COLO829 (cell line): ENCODE data around the gene CNKSR2.

Experiments
- DNase-seq: peaks from one replicate; pipeline ENCODE4 v3.0.0; 2012; ENCODE audit warnings: low spot score

CNKSR2 gene

DNA sequence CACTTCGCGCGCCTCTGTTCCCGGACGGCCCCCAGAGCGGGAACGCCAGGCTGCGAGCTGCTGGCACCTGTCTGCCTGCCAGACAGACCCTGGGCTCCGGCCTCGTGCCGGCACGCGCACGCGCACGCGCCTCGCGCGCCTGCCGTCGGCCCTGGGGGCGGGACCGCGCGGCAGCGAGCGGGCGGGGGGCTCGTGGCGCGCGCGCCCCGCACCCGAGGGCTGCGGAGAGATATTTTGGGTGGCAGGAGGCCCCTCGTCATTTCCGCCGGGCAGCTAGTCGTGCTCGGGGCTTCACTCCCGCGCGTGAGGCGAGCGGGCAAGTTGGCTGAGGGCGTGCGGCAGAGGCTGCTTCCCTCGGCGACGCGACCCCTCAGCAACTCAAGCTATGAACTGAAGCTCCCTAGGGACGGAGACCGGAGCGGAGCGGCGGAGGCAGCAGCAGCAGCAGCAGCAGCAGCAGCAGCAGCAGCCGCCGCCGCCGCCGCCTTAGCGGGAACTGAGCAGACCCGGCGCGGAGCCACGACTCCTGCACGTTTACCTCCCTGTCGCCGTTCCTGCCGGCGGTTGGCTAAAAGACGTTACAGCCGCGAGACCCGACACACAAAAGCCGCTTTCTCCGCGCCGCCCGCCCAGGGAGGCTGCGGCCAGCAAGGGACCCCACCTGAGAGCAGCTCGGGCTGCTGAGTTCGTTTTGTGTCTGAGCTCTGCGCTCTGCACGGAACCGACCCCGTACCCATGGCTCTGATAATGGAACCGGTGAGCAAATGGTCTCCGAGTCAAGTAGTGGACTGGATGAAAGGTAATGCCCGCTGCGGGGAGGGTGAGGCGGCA lies at the start of gene CNKSR2:
CNKSR2 (plus strand) TSS at position 256 of the 831 bp plus-strand sequence; CDS start at position 736, 480 bp downstream.
- peak; percentile 33 for DNase-seq

DNA sequence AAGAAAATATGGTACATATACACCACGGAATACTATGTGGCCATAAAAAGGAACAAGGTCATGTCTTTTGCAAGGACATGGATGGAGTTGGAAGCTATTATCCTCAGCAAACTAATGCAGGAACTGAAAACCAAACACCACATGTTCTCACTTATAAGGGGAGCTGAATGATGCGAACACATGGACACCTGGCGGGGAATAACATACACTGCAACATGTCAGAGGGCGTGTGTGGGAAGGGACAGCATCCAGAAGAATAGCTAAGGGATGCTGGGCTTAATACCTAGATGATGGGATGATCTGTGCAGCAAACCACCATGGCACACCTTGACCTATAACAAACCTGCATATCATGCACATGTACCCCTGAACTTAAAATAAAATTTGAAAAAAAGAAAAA lies 19.5 kb upstream of the CNKSR2 start:
- DNase-seq, result no peak

DNA sequence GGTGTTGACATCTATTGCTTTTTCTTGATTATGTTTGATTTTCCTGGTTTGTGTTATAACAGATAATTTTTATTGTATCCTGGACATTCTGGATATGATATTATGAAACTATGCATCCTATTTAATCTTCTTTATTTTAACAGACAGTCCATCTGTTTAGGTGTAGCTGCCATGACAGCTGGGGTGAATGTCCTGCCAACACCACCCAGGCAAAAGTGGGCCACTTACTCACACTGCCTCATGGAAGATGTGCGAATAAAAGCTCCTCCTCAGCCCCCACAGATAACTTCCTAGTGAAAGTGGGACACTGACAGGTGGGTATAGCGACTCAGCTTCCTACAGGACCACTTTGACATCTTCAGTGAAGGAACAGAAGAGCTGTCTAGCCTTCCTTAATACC lies 18.4 kb upstream of the CNKSR2 start:
- DNase-seq, result no peak

DNA sequence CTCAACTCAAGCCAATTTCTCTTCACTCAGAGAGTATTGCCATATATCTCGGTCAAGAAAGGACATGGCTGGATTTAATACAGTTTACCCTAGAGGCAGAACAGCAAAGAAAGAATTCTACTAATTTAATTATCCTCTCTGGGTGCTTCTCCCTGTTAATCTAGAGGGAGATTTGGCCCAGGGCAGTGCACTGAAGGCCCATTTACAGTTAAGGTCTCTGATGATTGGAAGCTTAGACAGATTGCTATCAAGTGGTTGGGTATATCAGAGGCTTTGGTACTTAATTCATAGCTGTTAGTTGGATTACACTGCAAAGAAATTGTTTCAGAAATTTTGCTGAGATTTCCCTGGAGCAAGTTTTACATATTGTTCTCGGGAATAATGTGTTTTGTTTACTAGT lies 4.6 kb upstream of the CNKSR2 start:
- no peak for DNase-seq

DNA sequence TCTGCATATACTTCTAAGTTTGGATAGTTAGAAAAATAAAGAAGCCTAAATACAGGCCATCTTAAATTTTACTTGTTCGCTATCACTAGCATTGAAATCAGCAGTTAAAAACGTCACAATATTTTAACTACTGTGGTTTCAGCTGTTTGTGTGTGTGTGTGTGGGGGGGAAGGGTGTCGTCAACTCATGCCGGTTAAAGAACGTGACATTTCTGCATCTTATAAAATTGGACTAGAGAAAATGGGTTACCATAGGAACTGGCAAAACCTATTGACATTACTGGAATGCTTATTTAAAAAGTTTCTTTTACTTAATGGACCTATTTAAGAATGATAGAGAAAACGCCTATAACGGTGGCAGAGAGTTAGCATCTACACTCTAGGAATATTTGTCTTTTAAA lies 1.2 kb upstream of the CNKSR2 start:
- DNase-seq, result no peak

DNA sequence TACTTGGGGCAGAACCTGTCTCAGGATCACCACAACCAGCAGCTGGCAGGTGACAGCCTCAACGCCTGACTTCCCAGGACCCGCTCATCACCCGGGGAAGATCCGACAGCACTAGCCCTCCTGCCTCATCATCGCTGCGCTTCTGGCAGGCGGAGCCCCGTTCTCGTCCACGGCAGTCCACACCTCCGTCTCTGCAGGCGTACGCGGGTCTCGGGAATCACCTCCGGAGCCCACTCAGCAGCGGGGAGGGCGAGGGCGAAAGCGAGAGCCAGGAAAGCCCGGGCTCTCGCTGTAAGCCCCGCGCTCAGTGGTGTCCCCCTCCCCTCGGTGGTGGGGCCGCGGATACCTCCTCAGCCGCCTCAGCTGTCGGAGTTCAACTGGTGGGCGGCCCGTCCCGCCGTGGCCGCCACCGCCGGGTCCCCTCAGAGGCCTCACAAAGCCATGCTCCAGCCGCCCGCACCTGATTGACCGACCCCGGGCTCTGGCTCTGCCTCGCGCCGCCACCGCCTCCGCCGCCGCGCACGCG lies 518 bp upstream of the CNKSR2 start:
- no peak for DNase-seq

DNA sequence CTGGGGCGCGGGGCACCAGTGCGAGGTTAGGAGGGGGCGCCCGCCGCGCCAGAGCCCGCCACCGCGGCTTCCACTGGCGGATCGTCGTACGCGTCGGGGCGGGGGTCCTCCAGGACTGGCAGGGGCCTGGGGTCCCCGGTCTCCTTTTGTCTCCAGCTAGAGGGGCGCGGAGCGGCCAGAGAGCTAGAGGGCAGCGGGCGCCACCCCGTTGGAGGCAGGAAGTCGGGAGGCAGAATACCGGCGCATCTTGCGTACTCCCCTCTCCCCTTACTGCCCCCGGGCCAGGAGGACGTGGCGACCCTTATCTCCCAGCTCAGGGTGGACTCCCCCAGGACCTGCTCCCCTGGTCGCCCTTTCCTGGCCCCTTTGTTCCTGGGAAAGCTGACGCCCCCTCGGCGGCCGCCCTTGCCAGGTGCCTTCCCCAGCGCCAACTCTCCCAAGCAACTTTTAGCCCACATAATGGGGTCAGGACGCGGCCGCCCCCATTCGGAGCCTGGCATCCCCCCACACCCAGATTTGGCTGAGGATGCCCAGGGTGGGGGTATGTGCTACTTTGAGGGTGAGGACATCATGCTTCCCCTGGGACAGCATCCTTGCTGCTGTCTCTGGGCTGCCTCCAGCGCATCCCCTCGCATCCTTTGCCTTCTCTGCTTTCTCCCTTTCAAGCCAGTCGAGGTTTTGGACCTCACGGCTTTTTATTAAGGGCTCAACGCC lies 933 bp downstream of the CNKSR2 start:
- DNase-seq, result no peak

DNA sequence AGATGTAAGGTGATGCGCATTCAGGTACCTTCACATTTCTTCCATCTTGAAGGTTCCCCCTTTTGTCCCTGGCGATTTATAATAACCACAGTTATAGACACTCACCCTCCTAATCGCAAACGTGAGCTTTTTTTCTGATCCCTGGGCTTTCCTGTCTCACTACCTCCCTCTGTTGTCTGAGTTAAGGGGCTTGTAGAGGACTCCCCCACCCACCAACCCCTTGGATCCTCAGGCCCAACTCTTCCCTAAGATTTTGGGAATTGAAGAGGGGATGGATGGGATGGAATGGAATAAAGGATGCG lies 1.4 kb downstream of the CNKSR2 start:
- no peak for DNase-seq

DNA sequence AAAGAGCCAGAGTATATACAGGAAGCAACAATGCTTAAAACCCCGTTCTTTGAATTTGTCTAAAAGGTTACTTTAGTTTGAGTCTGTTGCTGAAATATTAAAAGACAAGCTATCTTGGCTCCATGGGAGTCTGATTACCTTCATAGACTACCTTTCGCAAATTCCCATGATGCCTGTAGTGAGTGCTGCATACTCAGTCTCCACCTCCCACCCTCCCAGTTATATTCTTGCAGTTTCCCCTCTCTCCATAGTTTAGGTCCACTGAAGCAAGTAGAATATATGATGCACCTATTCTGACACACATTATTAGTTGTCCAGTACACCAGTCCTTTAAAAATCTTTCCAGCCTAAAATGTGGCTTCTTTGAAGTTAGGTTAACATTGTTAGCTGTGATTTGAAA lies 2.4 kb downstream of the CNKSR2 start:
- no peak for DNase-seq

DNA sequence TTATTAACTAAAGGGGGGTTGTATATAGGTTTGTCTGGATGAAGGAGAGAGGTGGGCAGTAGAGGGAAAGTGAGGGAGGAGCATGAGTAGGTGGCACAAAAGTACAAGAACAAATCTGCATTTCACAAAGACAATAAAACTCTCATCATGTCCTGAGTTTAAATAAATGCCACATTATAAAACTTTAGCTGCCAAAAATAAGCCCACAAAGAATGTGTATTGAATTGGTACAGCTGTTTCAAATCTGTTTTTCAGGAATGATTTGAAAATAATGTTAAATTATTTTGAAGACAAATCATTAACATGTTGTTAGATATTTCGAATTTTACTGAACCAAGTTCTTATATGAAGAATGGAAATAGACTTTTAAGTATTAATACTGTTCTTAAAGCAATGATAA lies 5.8 kb downstream of the CNKSR2 start:
- DNase-seq, result no peak

DNA sequence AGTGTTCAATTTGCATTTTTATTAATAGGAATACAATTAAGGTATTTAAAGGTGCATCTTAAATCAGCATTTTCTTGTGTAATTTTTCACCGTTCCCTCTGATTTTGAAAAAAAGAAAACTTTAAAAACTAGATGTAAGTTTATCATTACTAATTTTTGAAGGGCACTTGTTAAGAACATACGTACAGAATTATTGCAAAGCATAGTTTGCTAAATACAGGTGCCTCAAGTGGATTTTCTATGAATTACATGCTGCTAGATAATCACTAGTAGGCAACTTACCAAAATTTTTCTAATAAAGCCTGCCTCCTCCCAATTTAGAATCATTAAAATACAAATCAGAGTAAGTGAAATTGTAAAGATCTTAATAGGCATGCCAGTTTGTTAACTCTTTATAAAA lies 8.5 kb downstream of the CNKSR2 start:
- no peak for DNase-seq

DNA sequence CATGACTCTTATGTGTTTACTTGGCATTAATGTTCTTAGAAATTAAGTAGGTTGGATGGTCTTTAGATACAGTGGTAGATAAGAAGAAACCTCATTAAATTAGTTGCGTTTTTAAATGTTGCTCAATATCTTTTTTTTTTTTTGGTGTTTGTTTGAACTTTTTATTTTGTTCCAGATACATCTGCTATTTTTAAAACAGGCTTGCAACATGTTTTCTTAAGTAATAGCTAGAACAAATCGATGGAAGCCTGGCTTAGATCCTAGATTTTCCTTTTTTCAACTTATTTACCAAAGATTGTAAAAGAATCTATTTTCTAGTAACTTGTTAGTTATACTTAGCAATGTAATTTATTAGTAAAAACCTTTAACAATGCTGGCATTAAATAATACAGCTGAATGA lies 9.3 kb downstream of the CNKSR2 start:
- no peak for DNase-seq

DNA sequence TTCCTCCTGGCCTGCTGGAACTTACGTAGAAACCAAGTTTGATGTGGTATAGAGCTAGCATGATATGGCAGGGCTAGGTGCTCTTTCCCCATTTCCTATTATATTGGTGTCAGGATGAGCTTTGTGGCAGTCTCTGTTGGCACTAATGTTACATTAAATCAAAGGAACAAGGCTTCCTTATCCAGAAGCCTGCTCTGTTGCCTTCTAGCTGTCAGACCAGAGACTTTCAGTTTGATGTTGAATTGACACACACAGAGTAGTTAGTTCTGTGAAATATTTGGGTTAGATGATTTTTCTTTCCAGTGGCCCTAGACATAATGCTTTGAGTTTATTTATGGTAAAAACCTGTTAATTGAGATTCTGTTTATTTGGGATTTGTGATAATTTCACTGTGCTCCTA lies 10.0 kb downstream of the CNKSR2 start:
- DNase-seq, result no peak

DNA sequence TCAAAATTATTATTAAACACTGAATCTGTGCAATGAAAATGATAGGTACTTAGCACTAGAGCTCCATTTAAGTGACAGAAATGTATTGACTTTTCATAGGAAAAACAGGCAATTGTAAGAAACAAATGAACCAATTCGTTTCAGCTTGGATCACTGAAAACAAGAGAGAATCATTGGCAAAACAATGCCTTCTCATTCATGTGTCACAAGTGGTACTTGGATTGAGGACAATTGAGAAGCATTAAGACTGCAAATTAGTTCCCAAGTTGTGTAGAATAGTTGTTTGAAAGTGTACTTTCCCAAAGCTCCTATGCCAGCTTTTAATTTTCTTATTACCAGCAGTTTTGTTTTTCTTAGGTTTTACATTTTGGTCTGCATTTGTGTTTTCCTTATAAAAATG lies 20.6 kb downstream of the CNKSR2 start:
- no peak for DNase-seq

DNA sequence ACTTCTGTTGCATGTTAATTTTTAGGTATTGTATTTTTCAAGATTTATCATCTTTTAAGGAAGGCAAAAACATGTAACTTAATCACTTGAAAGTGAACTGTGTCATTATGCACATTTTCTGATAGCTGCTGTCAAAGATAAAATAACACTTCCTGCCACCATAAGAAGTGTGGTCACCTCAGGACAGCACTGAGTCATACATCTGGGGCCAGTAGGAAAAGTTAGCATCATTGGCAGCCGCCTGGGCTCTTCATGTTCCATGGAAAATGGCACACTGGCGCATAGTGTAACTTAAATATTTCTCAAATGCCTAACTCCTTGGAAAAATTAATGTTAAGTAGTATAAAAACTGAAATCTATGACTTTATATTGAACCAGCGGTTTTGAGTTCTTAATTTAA lies 24.2 kb downstream of the CNKSR2 start:
- no peak for DNase-seq

DNA sequence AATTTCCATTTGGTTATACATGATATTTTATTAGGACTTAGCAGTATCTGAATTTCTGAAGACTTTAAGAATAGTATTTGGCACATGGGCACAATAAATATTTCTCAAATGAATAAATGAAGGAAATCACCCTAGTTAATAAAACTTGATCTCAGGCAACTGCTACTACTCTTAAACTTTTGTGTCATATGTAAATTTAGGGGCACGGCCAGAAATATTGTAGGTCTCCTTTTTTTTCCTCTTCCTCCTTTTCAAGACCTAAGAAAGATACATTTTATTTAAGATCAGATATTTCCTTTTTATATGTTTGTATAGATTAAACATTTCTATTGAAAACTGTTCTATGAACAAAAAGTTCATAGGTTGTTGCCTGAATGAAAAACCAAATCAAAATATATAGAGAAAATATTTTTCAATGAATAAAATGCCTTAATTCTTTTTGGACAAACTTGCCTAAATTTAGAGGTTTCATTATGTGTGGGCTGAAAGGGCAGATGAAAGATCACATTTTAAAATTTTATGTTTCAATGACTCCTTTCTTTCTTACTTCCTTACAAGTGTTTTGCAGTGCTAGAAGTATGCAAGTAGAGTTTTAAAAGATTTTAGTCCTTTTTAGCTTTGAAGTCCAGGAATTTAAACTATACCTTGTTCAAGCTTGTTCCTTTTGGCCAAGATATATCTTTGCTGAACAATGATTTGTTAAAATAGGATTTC lies 26.3 kb downstream of the CNKSR2 start:
- no peak for DNase-seq

DNA sequence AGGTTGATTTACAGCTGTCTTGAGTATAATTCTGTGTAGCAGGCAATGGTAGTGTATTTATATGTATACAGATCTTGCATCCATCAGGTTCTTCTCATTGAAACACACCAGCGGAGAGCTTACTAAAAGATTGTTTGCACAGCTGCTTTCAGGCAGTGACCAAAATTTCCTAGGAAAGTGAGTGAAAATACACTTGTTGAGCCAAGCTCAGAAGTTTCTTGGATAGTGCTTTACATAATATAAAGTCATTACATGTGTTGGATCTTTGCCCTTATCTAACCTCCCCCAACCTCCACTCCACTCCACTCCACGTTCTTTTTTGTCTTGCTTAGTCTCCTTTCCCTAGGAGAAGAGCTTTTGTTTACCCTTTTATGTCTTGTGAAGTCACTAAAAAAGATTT lies 34.1 kb downstream of the CNKSR2 start:
- DNase-seq, result no peak

DNA sequence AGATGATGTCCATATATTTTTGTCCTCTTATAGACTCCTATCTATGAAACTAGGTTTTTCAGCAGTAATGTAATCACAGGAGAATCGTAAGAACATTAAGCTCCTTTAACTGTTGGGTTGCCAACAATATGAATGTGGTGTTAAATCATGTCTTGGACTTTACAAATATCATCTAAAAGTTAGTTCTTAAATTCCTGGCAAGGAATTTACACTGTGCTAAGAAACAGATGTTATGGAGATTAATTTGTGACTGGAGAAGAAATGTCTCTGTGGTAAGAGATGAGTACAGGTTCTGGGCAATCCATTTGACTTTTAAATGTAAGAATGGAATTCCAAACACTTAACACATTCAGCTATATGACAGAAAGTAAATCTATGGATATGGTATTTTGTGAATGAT lies 34.6 kb downstream of the CNKSR2 start:
- DNase-seq, result no peak

DNA sequence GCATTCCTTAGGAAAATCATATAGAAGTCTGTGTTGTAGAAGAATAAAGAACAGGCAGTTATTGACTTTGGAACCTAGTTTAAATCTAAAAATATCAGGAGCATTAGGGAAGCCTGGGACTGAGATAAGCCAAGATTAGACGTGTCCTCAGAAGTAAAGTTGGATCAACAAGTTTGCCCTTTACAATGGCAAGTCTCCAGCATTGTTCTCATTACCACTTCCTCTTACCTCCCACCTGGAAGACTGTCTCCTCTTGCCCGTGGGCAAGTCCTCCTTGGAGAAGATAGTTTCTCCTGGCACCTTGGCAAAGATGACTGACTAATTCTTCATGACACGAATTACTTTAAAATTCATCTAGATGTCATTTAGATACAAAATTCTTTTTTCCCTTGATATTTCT lies 37.8 kb downstream of the CNKSR2 start:
- no peak for DNase-seq

DNA sequence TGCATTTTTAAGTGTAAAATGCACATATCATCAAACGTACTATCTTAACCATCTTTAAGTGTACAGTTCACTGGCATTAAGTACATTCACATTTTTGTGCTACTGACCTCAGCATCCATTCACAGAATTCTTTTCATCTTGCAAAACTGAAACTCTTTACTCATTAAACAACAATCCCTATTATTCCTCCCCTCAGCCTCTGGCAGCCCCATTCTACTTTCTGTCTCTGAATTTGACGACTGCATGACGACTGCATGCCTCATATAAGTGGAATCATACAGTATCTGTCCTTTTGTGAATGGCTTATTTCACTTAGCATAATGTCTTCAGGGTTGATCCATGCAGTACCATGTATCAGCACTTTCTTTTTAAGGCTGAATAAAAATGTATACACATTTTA lies 38.7 kb downstream of the CNKSR2 start:
- peak; percentile 25 for DNase-seq

DNA sequence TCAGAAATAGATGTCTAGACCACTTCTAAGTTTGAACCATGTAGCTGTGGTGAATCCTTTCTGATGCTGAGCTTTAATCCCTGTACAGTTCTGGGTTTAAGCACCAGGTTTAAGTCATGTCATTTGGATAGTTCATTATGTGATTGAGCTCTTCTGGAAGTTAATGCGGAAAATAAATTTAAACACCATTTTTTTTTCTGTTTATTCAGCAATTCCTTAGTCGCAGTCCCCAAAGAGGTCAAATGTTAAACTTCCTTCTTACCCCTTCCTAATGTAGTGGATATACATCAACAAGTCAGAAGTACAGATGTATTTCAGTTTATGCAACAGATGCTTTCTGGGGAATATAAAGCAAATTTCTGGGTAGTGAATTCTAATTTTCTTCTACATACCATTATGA lies 52.9 kb downstream of the CNKSR2 start:
- no peak for DNase-seq

DNA sequence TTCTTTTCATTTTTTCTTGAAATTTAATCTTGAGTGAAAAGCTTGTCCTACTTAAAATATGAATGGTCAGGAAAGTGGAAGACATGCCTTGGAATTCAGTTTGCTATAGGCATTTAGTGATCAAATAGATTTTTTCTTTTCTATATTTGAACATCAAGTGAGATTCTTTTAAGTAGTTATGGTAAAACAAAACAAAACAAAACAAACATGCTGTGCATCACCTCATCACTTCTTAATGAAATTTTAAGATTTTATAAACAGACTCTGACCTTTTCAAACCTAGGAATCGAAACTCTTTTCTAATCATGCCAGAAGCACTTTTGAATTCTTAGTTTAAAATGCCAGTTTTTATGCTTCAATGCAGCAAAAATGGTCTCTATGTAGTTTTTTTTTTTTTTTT lies 62.8 kb downstream of the CNKSR2 start:
- DNase-seq, result no peak

DNA sequence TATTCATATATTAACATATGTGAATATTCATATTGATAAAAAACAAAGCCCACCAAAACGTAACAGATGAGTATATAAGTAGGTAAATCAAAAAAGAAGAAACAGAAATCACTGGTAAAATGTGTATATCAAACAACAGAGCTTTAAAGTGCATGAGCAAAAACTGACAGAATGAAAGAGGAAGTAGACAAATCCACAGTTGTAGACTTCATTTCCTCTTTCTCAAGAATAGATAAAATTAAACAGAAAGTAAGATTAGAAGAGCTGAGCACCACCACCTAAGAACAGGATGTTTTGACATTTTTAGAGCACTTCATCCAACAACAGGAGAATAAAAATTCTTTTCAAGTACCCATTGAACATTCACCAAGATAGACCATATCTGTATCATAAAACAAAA lies 64.6 kb downstream of the CNKSR2 start:
- no peak for DNase-seq
